H1 (cell line): ENCODE data around the gene MAD2L2. TPM values are rescaled to one million over a fixed set of nuclear protein-coding genes. Genes with fewer than 3 reads are reported as not detected.

ENCODE experiments used
- CTCF ChIA-PET: fragments of 300-600 bp; sonication (Branson Sonifier 250); formaldehyde crosslinking; loops from one replicate; lab custom pipeline; 2021; ENCODE audit not compliant: partially characterized antibody; lab: Charles Lee
- POLR2A ChIA-PET: fragments of 300-600 bp; sonication (Branson Sonifier 250); formaldehyde crosslinking; loops from one replicate; lab custom pipeline; 2021; ENCODE audit warnings: inconsistent platforms; ENCODE audit not compliant: partially characterized antibody; lab: Charles Lee
- DNase-seq, 2 experiments: peaks; one replicate each; pipeline versions ENCODE4 v3.0.0 to v3.0.0-alpha.2; 2010 to 2022; ENCODE audit warnings: low spot score in 2 of 2, low read depth in 1 of 2, mixed read lengths in 1 of 2
- FAIRE-seq: peaks from 2 replicates; lab custom pipeline; 2011; peaks lifted over from hg19 to GRCh38; lab: Jason Lieb, UNC
- H2AFZ ChIP-seq: 2 replicates; pipeline ENCODE4 v1.8.1; 2012; ENCODE audit warnings: low read length, inconsistent platforms
- H2AK5ac ChIP-seq: 2 replicates; pipeline ENCODE4 v1.6.1; 2013; ENCODE audit warnings: low read depth, low read length
- H2BK120ac ChIP-seq: replicated peaks from 2 replicates; pipeline ENCODE3; 2013; ENCODE audit warnings: low read depth, low read length, inconsistent platforms
- H2BK12ac ChIP-seq: 2 replicates; pipeline ENCODE4 v1.6.1; 2013; ENCODE audit warnings: low read depth, low read length
- H2BK15ac ChIP-seq: 2 replicates; pipeline ENCODE4 v1.6.1; 2013; ENCODE audit warnings: low read length
- H2BK20ac ChIP-seq: 2 replicates; pipeline ENCODE4 v1.6.1; 2013; ENCODE audit warnings: low read length
- H2BK5ac ChIP-seq: 2 replicates; pipeline ENCODE4 v1.6.1; 2013; ENCODE audit warnings: low read depth, low read length
- H3K14ac ChIP-seq: 2 replicates; pipeline ENCODE4 v1.6.1; 2013; ENCODE audit warnings: inconsistent platforms; ENCODE audit not compliant: insufficient read length
- H3K18ac ChIP-seq: 2 replicates; pipeline ENCODE4 v1.6.1; 2013; ENCODE audit warnings: low read length; ENCODE audit errors: extremely low read depth
- H3K23ac ChIP-seq: 2 replicates; pipeline ENCODE4 v1.6.1; 2013; ENCODE audit warnings: inconsistent platforms; ENCODE audit not compliant: insufficient read length
- H3K23me2 ChIP-seq: 2 replicates; pipeline ENCODE4 v1.6.1; 2013; ENCODE audit warnings: low read depth, low read length
- H3K27ac ChIP-seq: 2 replicates; pipeline ENCODE4 v1.6.1; 2011; ENCODE audit warnings: low read depth, low read length, inconsistent platforms
- H3K27me3 ChIP-seq, 4 experiments: replicated peaks in 1 of 4; 1 replicate in 1 of 4; 2 replicates in 3 of 4; pipeline versions ENCODE4 v1.6.1 to v1.8.1; 2011 to 2013; ENCODE audit warnings: low read length in 3 of 4, mild to moderate bottlenecking in 3 of 4, inconsistent platforms in 2 of 4, mixed read lengths in 2 of 4, moderate library complexity in 1 of 4; ENCODE audit not compliant: control insufficient read depth in 3 of 4, insufficient read depth in 3 of 4; ENCODE audit errors: extremely low read depth in 1 of 4
- H3K36me3 ChIP-seq, 4 experiments: 2 replicates each; pipeline versions ENCODE4 v1.6.1 to v1.8.1; 2011 to 2013; ENCODE audit warnings: mild to moderate bottlenecking in 4 of 4, low read length in 3 of 4, moderate library complexity in 2 of 4, control low read depth in 1 of 4, inconsistent platforms in 1 of 4; ENCODE audit not compliant: insufficient read depth in 4 of 4, control insufficient read depth in 2 of 4
- H3K4ac ChIP-seq: replicated peaks from 2 replicates; pipeline ENCODE3; 2013; ENCODE audit warnings: low read length, low read depth, mixed read lengths, inconsistent platforms; ENCODE audit not compliant: insufficient read length
- H3K4me1 ChIP-seq, 4 experiments: replicated peaks in 1 of 4; 1 replicate in 1 of 4; 2 replicates in 3 of 4; pipeline versions ENCODE4 v1.6.1 to v1.8.1; 2011 to 2013; ENCODE audit warnings: low read length in 3 of 4, inconsistent platforms in 2 of 4, mixed read lengths in 1 of 4; ENCODE audit not compliant: insufficient read depth in 4 of 4, control insufficient read depth in 3 of 4
- H3K4me2 ChIP-seq, 2 experiments: 2 replicates each; pipeline versions ENCODE4 v1.6.1 to v1.8.1; 2011 to 2013; ENCODE audit warnings: low read depth in 2 of 2, low read length in 2 of 2, control low read depth in 1 of 2, inconsistent platforms in 1 of 2, mild to moderate bottlenecking in 1 of 2; ENCODE audit not compliant: insufficient read depth in 1 of 2
- H3K4me3 ChIP-seq, 4 experiments: fragments of 200-600, 300-600 bp in 1 of 4; sonication (generic), shearing (Covaris generic), sonication (Bioruptor Twin) in 1 of 4; 2 replicates each; pipeline versions ENCODE4 v1.5.1 to v1.8.1; 2011 to 2016; ENCODE audit warnings: low read length in 4 of 4, low read depth in 3 of 4, control low read depth in 2 of 4, inconsistent platforms in 2 of 4, mild to moderate bottlenecking in 2 of 4, mixed read lengths in 1 of 4, moderate library complexity in 1 of 4; ENCODE audit not compliant: insufficient read depth in 2 of 4; ENCODE audit errors: extremely low read depth in 1 of 4
- H3K56ac ChIP-seq: replicated peaks from 2 replicates; pipeline ENCODE3; 2013; ENCODE audit warnings: low read depth, mild to moderate bottlenecking, mixed read lengths, low read length, inconsistent platforms; ENCODE audit not compliant: insufficient read length
- H3K79me1 ChIP-seq: 2 replicates; pipeline ENCODE4 v1.6.1; 2013; ENCODE audit warnings: low read depth, low read length, control low read depth
- H3K79me2 ChIP-seq, 2 experiments: 2 replicates each; pipeline versions ENCODE4 v1.6.1 to v1.8.1; 2012 to 2013; ENCODE audit warnings: low read length in 2 of 2, mild to moderate bottlenecking in 2 of 2, inconsistent platforms in 1 of 2; ENCODE audit not compliant: insufficient read depth in 2 of 2, control insufficient read depth in 1 of 2
- H3K9ac ChIP-seq, 4 experiments: replicated peaks in 1 of 4; 1 replicate in 1 of 4; 2 replicates in 3 of 4; pipeline versions ENCODE4 v1.6.1 to v1.8.1; 2011 to 2013; ENCODE audit warnings: low read depth in 3 of 4, low read length in 3 of 4, control low read depth in 2 of 4, mild to moderate bottlenecking in 2 of 4, moderate library complexity in 2 of 4, inconsistent platforms in 1 of 4; ENCODE audit errors: extremely low read depth in 1 of 4
- H3K9me3 ChIP-seq, 2 experiments: 2 replicates each; pipeline versions ENCODE4 v1.6.1 to v1.8.1; 2012 to 2013; ENCODE audit warnings: mild to moderate bottlenecking in 2 of 2, moderate library complexity in 2 of 2, control low read depth in 1 of 2, inconsistent platforms in 1 of 2, low read depth in 1 of 2, low read length in 1 of 2, mixed read lengths in 1 of 2; ENCODE audit not compliant: insufficient read depth in 2 of 2
- H4K20me1 ChIP-seq, 2 experiments: replicated peaks in 1 of 2; 2 replicates each; pipeline versions ENCODE3 to v1.8.1; 2011 to 2013; ENCODE audit warnings: inconsistent platforms in 2 of 2, low read length in 2 of 2, mild to moderate bottlenecking in 1 of 2; ENCODE audit not compliant: insufficient read depth in 2 of 2, control insufficient read depth in 1 of 2
- H4K5ac ChIP-seq: 2 replicates; pipeline ENCODE4 v1.6.1; 2013; ENCODE audit warnings: low read length, low read depth, mixed read lengths, inconsistent platforms; ENCODE audit not compliant: insufficient read length
- H4K8ac ChIP-seq: 2 replicates; pipeline ENCODE4 v1.8.0; 2013; ENCODE audit warnings: mild to moderate bottlenecking, moderate library complexity, low read length, inconsistent platforms; ENCODE audit not compliant: insufficient read depth; ENCODE audit errors: extremely low read depth
- H4K91ac ChIP-seq: replicated peaks from 2 replicates; pipeline ENCODE3; 2013; ENCODE audit warnings: low read length, mixed read lengths, inconsistent platforms; ENCODE audit not compliant: insufficient read length
- ASH2L ChIP-seq: fragments of 200-600, 300-600 bp; sonication (generic); IDR thresholded peaks from one replicate; pipeline ENCODE4 v1.7.1; 2017; ENCODE audit warnings: low read length
- CBX5 ChIP-seq: fragments of 300-800, 300-1000 bp; sonication (generic); IDR thresholded peaks from 2 replicates; pipeline ENCODE4 v1.7.1; 2016; ENCODE audit warnings: antibody characterized with exemption, low read length, low read depth
- CHD1 ChIP-seq: IDR thresholded peaks from 2 replicates; pipeline ENCODE4 v1.6.1; 2012; ENCODE audit warnings: low read depth, low read length, improper control_type of control experiment
- CHD2 ChIP-seq: IDR thresholded peaks from 2 replicates; pipeline ENCODE4 v1.6.1; 2012; ENCODE audit warnings: low read length, improper control_type of control experiment
- EGR1 ChIP-seq: IDR thresholded peaks from 2 replicates; pipeline ENCODE4 v1.6.1; 2011; ENCODE audit warnings: low read depth, low read length, borderline replicate concordance
- HDAC6 ChIP-seq: IDR thresholded peaks from one replicate; pipeline ENCODE4 v1.7.1; 2012; ENCODE audit warnings: low read depth, mild to moderate bottlenecking, inconsistent platforms, low read length, moderate library complexity
- JUND ChIP-seq: IDR thresholded peaks from 2 replicates; pipeline ENCODE4 v1.6.1; 2011; ENCODE audit warnings: mild to moderate bottlenecking, improper control_type of control experiment, low read length
- KDM5A ChIP-seq: fragments of 200-600 bp; IDR thresholded peaks from 2 replicates; pipeline ENCODE4 v1.7.1; 2012; ENCODE audit warnings: mild to moderate bottlenecking, low read length, inconsistent platforms, mixed read lengths
- POLR2AphosphoS5 ChIP-seq: IDR thresholded peaks from 2 replicates; pipeline ENCODE4 v1.6.1; 2011; ENCODE audit warnings: low read depth, low read length
- POU5F1 ChIP-seq: IDR thresholded peaks from 2 replicates; pipeline ENCODE4 v1.6.1; 2011; ENCODE audit warnings: low read depth, mild to moderate bottlenecking, low read length, moderate library complexity
- RNF2 ChIP-seq: fragments of 200-900, 300-1000 bp; sonication (generic); IDR thresholded peaks from 2 replicates; pipeline ENCODE4 v1.7.1; 2016; ENCODE audit warnings: borderline replicate concordance, low read depth, mild to moderate bottlenecking, antibody characterized with exemption, low read length; ENCODE audit not compliant: poor library complexity, severe bottlenecking; ENCODE audit errors: missing control alignments
- SAP30 ChIP-seq: fragments of 300-600 bp; sonication (generic); IDR thresholded peaks from 2 replicates; pipeline ENCODE4 v1.7.1; 2012; ENCODE audit warnings: low read length, moderate library complexity, mild to moderate bottlenecking, inconsistent platforms; ENCODE audit not compliant: insufficient read depth, insufficient replicate concordance
- SIN3A ChIP-seq, 2 experiments: IDR thresholded peaks in 1 of 2; conservative IDR thresholded peaks in 1 of 2; 2 replicates each; pipeline ENCODE4 v1.6.1; 2011 to 2012; ENCODE audit warnings: low read length in 2 of 2, improper control_type of control experiment in 1 of 2, low read depth in 1 of 2, mild to moderate bottlenecking in 1 of 2
- SUZ12 ChIP-seq: fragments of 200-600 bp; sonication (generic); IDR thresholded peaks from 2 replicates; pipeline ENCODE4 v1.6.1; 2012; ENCODE audit warnings: mild to moderate bottlenecking, inconsistent platforms, low read length, moderate library complexity, mixed read lengths
- TEAD4 ChIP-seq: IDR thresholded peaks from 2 replicates; pipeline ENCODE4 v1.6.1; 2012; ENCODE audit warnings: low read depth, low read length, inconsistent platforms, mixed read lengths
- WGBS, 2 experiments: shearing (Covaris generic) in 1 of 2; methylation state at CpG; one replicate each; pipeline versions ENCODE4 v1.1.6 to v1.1.7; 2013 to 2015; ENCODE audit warnings: low lambda C conversion rate in 2 of 2, mixed read lengths in 2 of 2, inconsistent platforms in 1 of 2, low coverage in 1 of 2, missing lambda C conversion rate in 1 of 2; ENCODE audit not compliant: insufficient replicate concordance in 2 of 2, insufficient coverage in 1 of 2, insufficient read length in 1 of 2; ENCODE audit errors: extremely low coverage in 1 of 2, missing lambda C conversion rate in 1 of 2; 5-methylcytosine and 5-hydroxymethylcytosine counted together
- polyA plus RNA-seq, 7 experiments: library from polyadenylated mRNA; depleted of rRNA in 3 of 7; stranded (reverse) in 5 of 7; unstranded in 2 of 7; fragments of >200 nt in 5 of 7; fragments of 200-250 nt in 2 of 7; gene quantifications; 1 replicate in 5 of 7; 2 replicates in 1 of 7; 4 replicates in 1 of 7; pipeline versions ENCODE4 v1.2.1 to v1.2.3, GENCODE V29; 2011 to 2013; ENCODE audit warnings: missing spikeins in 2 of 7, mixed read lengths in 2 of 7
- total RNA-seq: library from RNA; stranded (reverse); fragmentation: NEBNext Ultra II Directional; extraction: Animal tissue kit (Norgen Biotek cat#: 25700); gene quantifications from 2 replicates; pipeline ENCODE4 v1.2.1, GENCODE V29; 2021

MAD2L2 gene
- total and polyA plus RNA-seq, 2 of the 8 experiments (the other 6 are each of a cell fraction or from before 2014, with no cell fraction given), result 310 to 469 TPM

- Histone ChIP-seq H4K8ac (no peak overlapping the region), H3K18ac (no peak overlapping the region), H3K4me1 (peaks cover 2 to 34% (median 27%) of the 10 kb centered on the region in 4 experiments), H2BK15ac (no peak overlapping the region), H2BK20ac (no peak overlapping the region), H3K27ac (no peak overlapping the region), H3K14ac (no peak overlapping the region), H3K4ac (no peak overlapping the region), H3K23ac (no peak overlapping the region), H3K4me3 (no peak overlapping the region), H2AFZ (no peak overlapping the region), H3K9ac (no peak overlapping the region), H2BK120ac (no peak overlapping the region), H3K4me2 (no peak overlapping the region), H3K27me3 (no peaks in the 10 kb centered on the region; a peak in 3 of 7 replicates), H3K79me2 (peaks cover 6 to 36% of the 10 kb centered on the region in 2 experiments; a peak in 3 of 4 replicates), H3K23me2 (peaks cover 6% of the 10 kb centered on the region), H3K79me1 (peaks cover 19% of the 10 kb centered on the region), H4K5ac (no peak overlapping the region), H4K20me1 (peaks cover 0 to 11% of the 10 kb centered on the region in 2 experiments), H3K9me3 (no peaks in the 10 kb centered on the region), H3K56ac (no peak overlapping the region), H4K91ac (no peak overlapping the region), H2BK5ac (no peak overlapping the region), H3K36me3 (peaks cover 0 to 6% (median 0%) of the 10 kb centered on the region in 4 experiments; a peak in 1 of 8 replicates), H2AK5ac (peak overlapping the region; percentile 0; the same call in 1 of the 2 replicates), H2BK12ac (no peak overlapping the region)
- ChIA-PET POLR2A (interaction anchor here (0.9 to 32.0 kb wide), 6 partner anchors 12 to 212 kb away, joined by 3 to 1025 read pairs (median 4); partner anchors contain the start of genes FBXO6 and MAD2L2), CTCF (interaction anchor here (0.9 to 7.3 kb wide), 6 partner anchors 10 to 40 kb away, joined by 3 to 129 read pairs (median 6); no protein-coding TSS in a partner anchor)
- FAIRE-seq (no peak), DNase-seq (no peak)
- WGBS, 2 experiments, result 93% methylated on average over 5 of the region's 5 CpGs; no CpG with 5 or more reads in 1 of the 2 experiments
- TF ChIP-seq SUZ12 (no peak), TEAD4 (no peak), ASH2L (no peak), POLR2AphosphoS5 (no peak), SIN3A (conservative IDR thresholded peaks at IDR 0.05 in 1 of 2, IDR thresholded peaks at IDR 0.05 in 1 of 2; ENCODE audit: low read depth in 1 of 2, low read length in 2 of 2) (no peak), CHD2 (no peak), RNF2 (no peak), POU5F1 (no peak), HDAC6 (no peak), CHD1 (no peak), JUND (no peak), KDM5A (no peak), SAP30 (no peak), CBX5 (no peak), EGR1 (no peak)
Measured at GRCh38 chr1:11697893-11698210, 16.9 kb upstream of the MAD2L2 start.
